Hepatocyte (in vitro differentiated cells): ENCODE results near the gene EMILIN1. TPM values are rescaled to one million over a fixed set of nuclear protein-coding genes. Genes with fewer than 3 reads are reported as not detected.

Experiments
- DNase-seq: peaks from one replicate; pipeline ENCODE4 v3.0.0-alpha.2; 2016; ENCODE audit warnings: low spot score
- H2AFZ ChIP-seq: fragments of 200-600 bp; sonication (generic); 2 replicates; pipeline ENCODE4 v1.6.0; 2016; ENCODE audit warnings: antibody characterized with exemption, mild to moderate bottlenecking
- H3K27ac ChIP-seq: fragments of 200-600 bp; sonication (generic); 2 replicates; pipeline ENCODE4 v1.5.1; 2016; ENCODE audit warnings: mild to moderate bottlenecking
- H3K27me3 ChIP-seq: fragments of 200-600 bp; sonication (generic); 2 replicates; pipeline ENCODE4 v1.6.1; 2016
- H3K36me3 ChIP-seq: fragments of 200-600 bp; sonication (generic); replicated peaks from 2 replicates; pipeline ENCODE4 v1.5.1; 2016; ENCODE audit warnings: low read depth; ENCODE audit not compliant: insufficient read depth
- H3K4me1 ChIP-seq: fragments of 200-600 bp; sonication (generic); 2 replicates; pipeline ENCODE4 v1.5.1; 2016; ENCODE audit warnings: mild to moderate bottlenecking, moderate library complexity; ENCODE audit not compliant: insufficient read depth
- H3K4me2 ChIP-seq: fragments of 200-600 bp; sonication (generic); 2 replicates; pipeline ENCODE4 v1.6.0; 2016
- H3K4me3 ChIP-seq: fragments of 200-600 bp; sonication (generic); 2 replicates; pipeline ENCODE4 v1.5.1; 2016; ENCODE audit warnings: mild to moderate bottlenecking
- H3K79me2 ChIP-seq: fragments of 200-600 bp; sonication (generic); 2 replicates; pipeline ENCODE4 v1.6.0; 2017; ENCODE audit warnings: mild to moderate bottlenecking
- H3K9me2 ChIP-seq: fragments of 200-600 bp; sonication (generic); replicated peaks from 2 replicates; pipeline ENCODE4 v1.6.0; 2017; ENCODE audit warnings: mild to moderate bottlenecking; ENCODE audit not compliant: insufficient read depth
- H3K9me3 ChIP-seq: fragments of 200-600 bp; sonication (generic); 2 replicates; pipeline ENCODE4 v1.5.1; 2016; ENCODE audit warnings: low read depth, mild to moderate bottlenecking
- H4K20me1 ChIP-seq: fragments of 200-600 bp; sonication (generic); 2 replicates; pipeline ENCODE4 v1.6.0; 2016; ENCODE audit warnings: mild to moderate bottlenecking; ENCODE audit not compliant: insufficient read depth, poor library complexity, severe bottlenecking
- CTCF ChIP-seq: fragments of 200-600 bp; sonication (generic); IDR thresholded peaks from 2 replicates; pipeline ENCODE4 v1.5.1; 2016; ENCODE audit warnings: antibody characterized with exemption, mild to moderate bottlenecking; ENCODE audit not compliant: poor library complexity
- EZH2 ChIP-seq: fragments of 200-600 bp; sonication (generic); IDR thresholded peaks from 2 replicates; pipeline ENCODE4 v1.6.1; 2016; ENCODE audit warnings: antibody characterized with exemption, mild to moderate bottlenecking, borderline replicate concordance
- EZH2phosphoT487 ChIP-seq: fragments of 200-600 bp; sonication (generic); IDR thresholded peaks from one replicate; pipeline ENCODE4 v1.6.1; 2018; ENCODE audit warnings: antibody characterized with exemption, mild to moderate bottlenecking, low read depth, moderate library complexity; ENCODE audit not compliant: unreplicated experiment, severe bottlenecking
- WGBS: methylation state at CpG from one replicate; pipeline ENCODE4 v1.1.6; 2016; ENCODE audit warnings: low lambda C conversion rate; ENCODE audit errors: missing lambda C conversion rate; 5-methylcytosine and 5-hydroxymethylcytosine counted together
- polyA plus RNA-seq: library from polyadenylated mRNA; unstranded; fragments of >200 nt; fragmentation: Nextera tagmentation; extraction: Ambion mirVana; gene quantifications from 2 replicates; pipeline ENCODE4 v1.2.1, GENCODE V29; 2016
- total RNA-seq: library from RNA; depleted of rRNA; stranded (reverse); fragments of >200 nt; gene quantifications from 2 replicates; pipeline ENCODE4 v1.2.3, GENCODE V29; 2014

Gene EMILIN1
- total and polyA plus RNA-seq, 2 experiments from 2014 or later = 80.8 to 109 TPM

- no peaks in the 10 kb centered on the region for H3K27me3 ChIP-seq
- H4K20me1 ChIP-seq = peaks cover 14% of the 10 kb centered on the region
- peak overlapping the region; percentile 90 for H3K4me2 ChIP-seq
- WGBS = 4% methylated on average over 30 of the region's 34 CpGs
- no peaks in the 10 kb centered on the region for H3K9me2 ChIP-seq
- H2AFZ ChIP-seq = peak overlapping the region; percentile 53
- H3K4me3 ChIP-seq = peak overlapping the region; percentile 50
- TF ChIP-seq EZH2phosphoT487 (no peak), CTCF (no peak), EZH2 (no peak)
- peak; percentile 84 for DNase-seq
- no peaks in the 10 kb centered on the region for H3K9me3 ChIP-seq
- peaks cover 35% of the 10 kb centered on the region for H3K79me2 ChIP-seq
- H3K27ac ChIP-seq = peak overlapping the region; percentile 98
- H3K4me1 ChIP-seq = peaks cover 23% of the 10 kb centered on the region
- no peaks in the 10 kb centered on the region for H3K36me3 ChIP-seq
Measured at GRCh38 chr2:27071990-27072830, 6.2 kb upstream of the EMILIN1 start.

GRCh38 chr2:27072920-27073319 is 5.5 kb upstream of the EMILIN1 start:
- Histone ChIP-seq H3K79me2 (peaks cover 33% of the 10 kb centered on the region), H3K27ac (peak overlapping the region; percentile 98), H3K4me3 (no peak overlapping the region), H3K4me1 (peaks cover 26% of the 10 kb centered on the region), H3K9me2 (no peaks in the 10 kb centered on the region), H3K36me3 (no peaks in the 10 kb centered on the region), H3K9me3 (no peaks in the 10 kb centered on the region), H3K4me2 (peak overlapping the region; percentile 90), H3K27me3 (no peaks in the 10 kb centered on the region), H2AFZ (no peak overlapping the region), H4K20me1 (peaks cover 14% of the 10 kb centered on the region)
- TF ChIP-seq EZH2 (no peak), CTCF (no peak), EZH2phosphoT487 (no peak)
- DNase-seq = no peak
- WGBS = 46% methylated on average over 5 of the region's 5 CpGs

- Histone ChIP-seq H3K9me3 (no peaks in the 10 kb centered on the region), H3K27me3 (no peaks in the 10 kb centered on the region), H3K79me2 (peaks cover 29% of the 10 kb centered on the region), H3K36me3 (no peaks in the 10 kb centered on the region), H3K27ac (peak overlapping the region; percentile 98), H3K4me2 (no peak overlapping the region), H3K9me2 (no peaks in the 10 kb centered on the region), H2AFZ (no peak overlapping the region), H3K4me3 (no peak overlapping the region), H4K20me1 (peaks cover 12% of the 10 kb centered on the region), H3K4me1 (peaks cover 29% of the 10 kb centered on the region)
- TF ChIP-seq EZH2phosphoT487 (no peak), CTCF (no peak)
- 51% methylated on average over 2 of the region's 2 CpGs for WGBS
- no peak for DNase-seq
Measured at GRCh38 chr2:27073782-27074181, 4.6 kb upstream of the EMILIN1 start.
